GM03348 (cell line): ENCODE results near the gene DCLK2.
A peak's percentile ranks its signal among the peaks of the same experiment; 100 is the strongest.

ENCODE experiments used
- DNase-seq: peaks from one replicate; pipeline ENCODE4 v3.0.0; 2012; ENCODE audit warnings: low spot score

DCLK2 gene

GRCh38 chr4:150211016-150211415 is 132.8 kb downstream of the DCLK2 start:
- no peak for DNase-seq

- peak; percentile 29 for DNase-seq
These were observed 133.7 kb downstream of the DCLK2 start for GRCh38 chr4:150211799-150212445.

- no peak for DNase-seq
These were observed 134.2 kb downstream of the DCLK2 start for GRCh38 chr4:150212485-150212884.

GRCh38 chr4:150212927-150213326 is 134.7 kb downstream of the DCLK2 start:
- DNase-seq = no peak

GRCh38 chr4:150215601-150216000 is 137.4 kb downstream of the DCLK2 start:
- no peak for DNase-seq

GRCh38 chr4:150216726-150217125 is 138.5 kb downstream of the DCLK2 start:
- DNase-seq = no peak

- peak; percentile 51 for DNase-seq
These were observed 138.9 kb downstream of the DCLK2 start for GRCh38 chr4:150217192-150217591.

GRCh38 chr4:150217808-150218207 is 139.6 kb downstream of the DCLK2 start:
- DNase-seq = no peak

GRCh38 chr4:150218447-150218846 is 140.2 kb downstream of the DCLK2 start:
- DNase-seq = no peak

GRCh38 chr4:150219841-150220240 is 141.6 kb downstream of the DCLK2 start:
- peak; percentile 55 for DNase-seq

GRCh38 chr4:150224896-150225591 is 146.8 kb downstream of the DCLK2 start:
- DNase-seq = peak; percentile 69

GRCh38 chr4:150229520-150229919 is 151.3 kb downstream of the DCLK2 start:
- DNase-seq = no peak

- no peak for DNase-seq
These were observed 152.3 kb downstream of the DCLK2 start for GRCh38 chr4:150230561-150230960.

GRCh38 chr4:150231107-150231770 is 153.0 kb downstream of the DCLK2 start:
- no peak for DNase-seq

GRCh38 chr4:150232029-150232428 is 153.8 kb downstream of the DCLK2 start:
- DNase-seq = no peak

GRCh38 chr4:150234246-150234645 is 156.0 kb downstream of the DCLK2 start:
- DNase-seq = no peak

- DNase-seq = no peak
These were observed 157.1 kb downstream of the DCLK2 start for GRCh38 chr4:150235317-150235716.

GRCh38 chr4:150235808-150236271 is 157.6 kb downstream of the DCLK2 start:
- no peak for DNase-seq

- no peak for DNase-seq
These were observed 158.4 kb downstream of the DCLK2 start for GRCh38 chr4:150236626-150237025.

- DNase-seq = peak; percentile 65
These were observed 159.0 kb downstream of the DCLK2 start for GRCh38 chr4:150237110-150237872.

- no peak for DNase-seq
These were observed 160.3 kb downstream of the DCLK2 start for GRCh38 chr4:150238591-150238990.

GRCh38 chr4:150240011-150240410 is 161.8 kb downstream of the DCLK2 start:
- DNase-seq = no peak
